Measurements from ENCODE around the gene GIMD1. TPM values are rescaled to one million over a fixed set of nuclear protein-coding genes. Genes with fewer than 3 reads are reported as not detected.
A peak's percentile ranks its signal among the peaks of the same experiment; 100 is the strongest.

GIMD1 gene
- total RNA-seq, 2 experiments from 2014 or later: not detected

- peaks cover 26% of the 10 kb centered on the region for H3K27me3 Mint-ChIP-seq
- ChIA-PET POLR2A (no interaction called here), CTCF (interaction anchor here (1.0 to 2.1 kb wide), 3 partner anchors 9 to 528 kb away, joined by 4 to 14 read pairs (median 8); no protein-coding TSS in a partner anchor)
- no peaks in the 10 kb centered on the region for H3K36me3 Mint-ChIP-seq (ENCODE audit: low read depth)
- H3K4me1 Mint-ChIP-seq: peaks cover 1% of the 10 kb centered on the region
- H3K27ac Mint-ChIP-seq: no peak overlapping the region
- H3K9me3 Mint-ChIP-seq (ENCODE audit: low read depth): no peaks in the 10 kb centered on the region
- intact Hi-C loops (cut with DNase I, micrococcal nuclease): no loop called here
- no peak for DNase-seq
- H3K4me3 Mint-ChIP-seq: no peak overlapping the region
- ATAC-seq: no peak
Measured at GRCh38 chr4:106370214-106370613, 1.6 kb upstream of the GIMD1 start.

GRCh38 chr4:106369456-106370060 lies 980 bp upstream of the GIMD1 start:
- POLR2A ChIA-PET: no interaction called here
- CTCF ChIA-PET: interaction anchor here (0.5 to 2.1 kb wide), 5 partner anchors 9 to 1239 kb away, joined by 3 to 14 read pairs (median 4); no protein-coding TSS in a partner anchor
- Mint-ChIP-seq H3K4me3 (no peak overlapping the region), H3K36me3 (ENCODE audit: low read depth) (no peaks in the 10 kb centered on the region), H3K9me3 (ENCODE audit: low read depth) (no peaks in the 10 kb centered on the region), H3K4me1 (peaks cover 1% of the 10 kb centered on the region), H3K27me3 (peaks cover 24% of the 10 kb centered on the region), H3K27ac (no peak overlapping the region)
- ATAC-seq: peak; percentile 44
- peak; percentile 40 for DNase-seq
- intact Hi-C loops (cut with DNase I, micrococcal nuclease): loop anchor here (1.0 to 10.0 kb wide), 4 partner anchors 133 to 813 kb away; no protein-coding TSS in a partner anchor

GRCh38 chr4:106367072-106367471 lies 1.5 kb downstream of the GIMD1 start:
- H3K4me3 Mint-ChIP-seq: no peak overlapping the region
- no peak overlapping the region for H3K27ac Mint-ChIP-seq
- no peaks in the 10 kb centered on the region for H3K9me3 Mint-ChIP-seq (ENCODE audit: low read depth)
- ATAC-seq (no peak), DNase-seq (no peak)
- peaks cover 20% of the 10 kb centered on the region for H3K27me3 Mint-ChIP-seq
- H3K4me1 Mint-ChIP-seq: peaks cover 1% of the 10 kb centered on the region
- ChIA-PET CTCF (no interaction called here), POLR2A (no interaction called here)
- no peaks in the 10 kb centered on the region for H3K36me3 Mint-ChIP-seq (ENCODE audit: low read depth)
- intact Hi-C loops (cut with DNase I, micrococcal nuclease): loop anchor here in 1 of 2 experiments (5.0 to 10.0 kb wide), 2 partner anchors 448 to 815 kb away; no protein-coding TSS in a partner anchor

GRCh38 chr4:106366026-106366425 lies 2.6 kb downstream of the GIMD1 start:
- H3K9me3 Mint-ChIP-seq (ENCODE audit: low read depth): no peaks in the 10 kb centered on the region
- DNase-seq (no peak), ATAC-seq (no peak)
- peaks cover 1% of the 10 kb centered on the region for H3K4me1 Mint-ChIP-seq
- POLR2A ChIA-PET: no interaction called here
- no peak overlapping the region for H3K27ac Mint-ChIP-seq
- intact Hi-C loops (cut with DNase I, micrococcal nuclease): loop anchor here in 1 of 2 experiments (5.0 to 10.0 kb wide), 2 partner anchors 449 to 816 kb away; no protein-coding TSS in a partner anchor
- H3K4me3 Mint-ChIP-seq: no peak overlapping the region
- CTCF ChIA-PET: interaction anchor here (1.4 kb wide), 1 partner anchor 18 kb away, joined by 3 read pairs; no protein-coding TSS in a partner anchor
- H3K27me3 Mint-ChIP-seq: peaks cover 17% of the 10 kb centered on the region
- no peaks in the 10 kb centered on the region for H3K36me3 Mint-ChIP-seq (ENCODE audit: low read depth)

GRCh38 chr4:106365613-106366012 lies 3.0 kb downstream of the GIMD1 start:
- ChIA-PET CTCF (interaction anchor here (1.4 kb wide), 1 partner anchor 18 kb away, joined by 3 read pairs; no protein-coding TSS in a partner anchor), POLR2A (no interaction called here)
- H3K9me3 Mint-ChIP-seq (ENCODE audit: low read depth): no peaks in the 10 kb centered on the region
- DNase-seq (no peak), ATAC-seq (no peak)
- no peak overlapping the region for H3K4me3 Mint-ChIP-seq
- peaks cover 16% of the 10 kb centered on the region for H3K27me3 Mint-ChIP-seq
- no peaks in the 10 kb centered on the region for H3K36me3 Mint-ChIP-seq (ENCODE audit: low read depth)
- no peak overlapping the region for H3K27ac Mint-ChIP-seq
- intact Hi-C loops (cut with DNase I, micrococcal nuclease): loop anchor here in 1 of 2 experiments (5.0 to 10.0 kb wide), 2 partner anchors 449 to 817 kb away; no protein-coding TSS in a partner anchor
- peaks cover 1% of the 10 kb centered on the region for H3K4me1 Mint-ChIP-seq

GRCh38 chr4:106364282-106364681 lies 4.3 kb downstream of the GIMD1 start:
- Mint-ChIP-seq H3K27ac (no peak overlapping the region), H3K27me3 (peaks cover 10% of the 10 kb centered on the region), H3K4me1 (peaks cover under 1% of the 10 kb centered on the region), H3K36me3 (ENCODE audit: low read depth) (no peaks in the 10 kb centered on the region), H3K9me3 (ENCODE audit: low read depth) (no peaks in the 10 kb centered on the region), H3K4me3 (no peak overlapping the region)
- intact Hi-C loops (cut with DNase I, micrococcal nuclease): loop anchor here in 1 of 2 experiments (10.0 kb wide), 1 partner anchor 451 kb away; no protein-coding TSS in a partner anchor
- DNase-seq (no peak), ATAC-seq (no peak)
- POLR2A ChIA-PET: no interaction called here
- CTCF ChIA-PET: interaction anchor here (0.8 to 1.4 kb wide), 2 partner anchors 17 to 1351 kb away, joined by 3 read pairs; no protein-coding TSS in a partner anchor

GRCh38 chr4:106362086-106362825 lies 6.3 kb downstream of the GIMD1 start:
- Mint-ChIP-seq H3K9me3 (ENCODE audit: low read depth) (no peaks in the 10 kb centered on the region), H3K36me3 (ENCODE audit: low read depth) (no peaks in the 10 kb centered on the region), H3K27me3 (peaks cover 3% of the 10 kb centered on the region), H3K4me3 (no peak overlapping the region), H3K4me1 (no peaks in the 10 kb centered on the region), H3K27ac (no peak overlapping the region)
- ChIA-PET POLR2A (no interaction called here), CTCF (no interaction called here)
- no peak for ATAC-seq
- DNase-seq: no peak
- intact Hi-C loops (cut with DNase I, micrococcal nuclease): loop anchor here in 1 of 2 experiments (10.0 kb wide), 1 partner anchor 453 kb away; no protein-coding TSS in a partner anchor

- Mint-ChIP-seq H3K4me3 (no peak overlapping the region), H3K9me3 (ENCODE audit: low read depth) (no peaks in the 10 kb centered on the region), H3K4me1 (no peaks in the 10 kb centered on the region), H3K36me3 (ENCODE audit: low read depth) (no peaks in the 10 kb centered on the region), H3K27me3 (peaks cover 3% of the 10 kb centered on the region), H3K27ac (no peak overlapping the region)
- intact Hi-C loops (cut with DNase I, micrococcal nuclease): no loop called here
- DNase-seq (no peak), ATAC-seq (no peak)
- ChIA-PET POLR2A (no interaction called here), CTCF (interaction anchor here (1.2 kb wide), 1 partner anchor 25 kb away, joined by 3 read pairs; no protein-coding TSS in a partner anchor)
Measured at GRCh38 chr4:106358899-106359298, 9.7 kb downstream of the GIMD1 start.

- ChIA-PET POLR2A (no interaction called here), CTCF (no interaction called here)
- H3K27ac Mint-ChIP-seq: no peak overlapping the region
- H3K9me3 Mint-ChIP-seq (ENCODE audit: low read depth): no peaks in the 10 kb centered on the region
- intact Hi-C loops (cut with DNase I, micrococcal nuclease): no loop called here
- no peaks in the 10 kb centered on the region for H3K27me3 Mint-ChIP-seq
- no peaks in the 10 kb centered on the region for H3K4me1 Mint-ChIP-seq
- no peak for DNase-seq
- peaks cover 5% of the 10 kb centered on the region for H3K36me3 Mint-ChIP-seq (ENCODE audit: low read depth)
- no peak for ATAC-seq
- H3K4me3 Mint-ChIP-seq: no peak overlapping the region
Measured at GRCh38 chr4:106355193-106355592, 13.4 kb downstream of the GIMD1 start.

GRCh38 chr4:106353786-106354185 lies 14.8 kb downstream of the GIMD1 start:
- intact Hi-C loops (cut with DNase I, micrococcal nuclease): no loop called here
- H3K27me3 Mint-ChIP-seq: no peaks in the 10 kb centered on the region
- no peak overlapping the region for H3K27ac Mint-ChIP-seq
- peaks cover 10% of the 10 kb centered on the region for H3K36me3 Mint-ChIP-seq (ENCODE audit: low read depth)
- DNase-seq (no peak), ATAC-seq (no peak)
- ChIA-PET POLR2A (no interaction called here), CTCF (no interaction called here)
- no peaks in the 10 kb centered on the region for H3K9me3 Mint-ChIP-seq (ENCODE audit: low read depth)
- H3K4me3 Mint-ChIP-seq: no peak overlapping the region
- no peaks in the 10 kb centered on the region for H3K4me1 Mint-ChIP-seq

- H3K4me1 Mint-ChIP-seq: no peaks in the 10 kb centered on the region
- peaks cover 21% of the 10 kb centered on the region for H3K36me3 Mint-ChIP-seq (ENCODE audit: low read depth)
- ChIA-PET CTCF (no interaction called here), POLR2A (no interaction called here)
- intact Hi-C loops (cut with DNase I, micrococcal nuclease): no loop called here
- H3K4me3 Mint-ChIP-seq: no peak overlapping the region
- ATAC-seq: no peak
- DNase-seq: no peak
- no peak overlapping the region for H3K27ac Mint-ChIP-seq
- no peaks in the 10 kb centered on the region for H3K27me3 Mint-ChIP-seq
- H3K9me3 Mint-ChIP-seq (ENCODE audit: low read depth): no peaks in the 10 kb centered on the region
Measured at GRCh38 chr4:106351016-106351415, 17.6 kb downstream of the GIMD1 start.

Data from activated CD4-positive, alpha-beta T cell treated with anti-CD3 and anti-CD28 coated beads for 36 hours (primary cell).